CD4-positive, alpha-beta T cell treated with Interleukin-10 for 1 hour (primary cell): ENCODE data around the gene C14orf180.

ENCODE experiments used
- DNase-seq: peaks from one replicate; pipeline ENCODE4 v3.0.0-alpha.2; 2020

C14orf180 gene

GRCh38 chr14:104579507-104579906 is at the start of gene C14orf180:
C14orf180 (plus strand) TSS chr14:104579764; CDS start chr14:104586431, 6,667 bp downstream.
- no peak for DNase-seq

- no peak for DNase-seq
These were observed 48.9 kb upstream of the C14orf180 start for GRCh38 chr14:104530646-104531045.

- no peak for DNase-seq
These were observed 48.0 kb upstream of the C14orf180 start for GRCh38 chr14:104531421-104532190.

GRCh38 chr14:104532191-104532555 is 47.4 kb upstream of the C14orf180 start:
- DNase-seq: no peak

- DNase-seq: no peak
These were observed 45.5 kb upstream of the C14orf180 start for GRCh38 chr14:104534036-104534435.

- DNase-seq: no peak
These were observed 42.5 kb upstream of the C14orf180 start for GRCh38 chr14:104536942-104537612.

- DNase-seq: no peak
These were observed 42.0 kb upstream of the C14orf180 start for GRCh38 chr14:104537613-104537988.

GRCh38 chr14:104541905-104542465 is 37.6 kb upstream of the C14orf180 start:
- DNase-seq: no peak

GRCh38 chr14:104542871-104543830 is 36.4 kb upstream of the C14orf180 start:
- DNase-seq: no peak

- no peak for DNase-seq
These were observed 35.1 kb upstream of the C14orf180 start for GRCh38 chr14:104544362-104544961.

GRCh38 chr14:104545151-104545941 is 34.2 kb upstream of the C14orf180 start:
- DNase-seq: no peak

- DNase-seq: no peak
These were observed 33.5 kb upstream of the C14orf180 start for GRCh38 chr14:104545942-104546501.

- no peak for DNase-seq
These were observed 32.8 kb upstream of the C14orf180 start for GRCh38 chr14:104546591-104547309.

- DNase-seq: no peak
These were observed 32.1 kb upstream of the C14orf180 start for GRCh38 chr14:104547310-104547997.

GRCh38 chr14:104547998-104548700 is 31.4 kb upstream of the C14orf180 start:
- no peak for DNase-seq

GRCh38 chr14:104548802-104549535 is 30.6 kb upstream of the C14orf180 start:
- DNase-seq: no peak

- no peak for DNase-seq
These were observed 29.8 kb upstream of the C14orf180 start for GRCh38 chr14:104549536-104550339.
